Activated T-cell treated with anti-CD3 and anti-CD28 coated beads for 48 hours (primary cell): ENCODE measurements around the gene CES4A.
"Not testable (repeated sequence)": the region's sequence is repeated elsewhere in the genome, so short reads cannot be mapped to it uniquely, and the experiment has no call there.

Experiments
- DNase-seq: peaks from one replicate; pipeline ENCODE4 v3.0.0-alpha.2; 2020; ENCODE audit warnings: low read depth

The CES4A gene

GRCh38 chr16:66991545-66992077, 3.2 kb downstream of the CES4A start:
- DNase-seq = no peak

GRCh38 chr16:66993558-66993957, 5.2 kb downstream of the CES4A start:
- not testable (repeated sequence) for DNase-seq

DNA sequence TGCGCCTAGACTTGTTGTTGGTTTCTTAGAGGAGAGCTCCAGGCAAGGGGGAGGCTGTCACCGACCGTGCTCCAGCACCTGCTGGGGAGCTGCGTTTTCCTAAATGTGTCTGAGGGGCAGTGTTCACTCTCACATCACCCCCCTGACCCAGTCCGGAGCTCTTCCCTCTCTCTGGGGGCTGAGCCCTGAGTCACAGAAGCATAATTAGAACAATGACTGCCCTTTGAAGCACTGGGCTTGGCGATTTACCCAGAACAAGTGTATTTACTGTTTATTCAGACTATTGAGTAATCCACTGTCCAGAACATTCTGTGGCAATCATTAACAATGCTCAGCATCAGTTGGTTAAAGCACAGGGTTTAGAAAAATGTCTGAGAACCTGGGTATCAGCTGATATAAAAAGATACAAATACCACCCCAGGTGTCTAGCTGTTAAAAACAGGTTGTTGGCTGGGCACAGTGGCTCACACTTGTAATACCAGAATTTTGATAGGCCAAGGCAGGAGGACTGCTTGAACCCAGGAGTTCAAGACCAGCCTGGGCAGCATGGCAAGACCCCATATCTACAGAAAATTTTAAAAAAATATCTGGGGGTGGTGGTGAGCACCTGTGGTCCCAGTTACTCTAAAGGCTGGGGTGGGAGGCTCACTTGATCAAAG, 8.1 kb downstream of the CES4A start:
- DNase-seq = no peak

DNA sequence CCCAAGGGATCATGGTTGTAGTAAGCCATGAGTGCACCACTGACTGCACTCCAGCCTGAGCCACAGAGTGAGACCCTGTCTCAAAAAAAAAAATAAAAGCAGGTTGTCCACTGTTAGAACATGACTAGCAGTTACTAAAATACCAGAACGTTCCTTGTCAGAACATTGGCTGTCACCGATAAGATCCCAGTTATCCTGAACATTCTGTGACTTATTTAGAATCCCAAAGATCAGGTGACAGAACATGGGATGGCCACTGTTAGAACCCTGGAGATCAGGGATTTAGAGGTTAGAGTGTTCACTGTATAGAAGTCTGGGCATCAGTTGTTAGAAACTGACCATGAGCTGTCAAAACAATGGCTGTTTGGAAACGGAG, 8.6 kb downstream of the CES4A start:
- DNase-seq = no peak

- DNase-seq = peak; percentile 55
Observed at GRCh38 chr16:67000384-67001351, 12.3 kb downstream of the CES4A start.

GRCh38 chr16:67001726-67002125, 13.3 kb downstream of the CES4A start:
- DNase-seq = no peak

- no peak for DNase-seq
Observed at GRCh38 chr16:67006930-67007658, 18.7 kb downstream of the CES4A start.

- DNase-seq = no peak
Observed at GRCh38 chr16:67009158-67009557, 20.8 kb downstream of the CES4A start.

DNA sequence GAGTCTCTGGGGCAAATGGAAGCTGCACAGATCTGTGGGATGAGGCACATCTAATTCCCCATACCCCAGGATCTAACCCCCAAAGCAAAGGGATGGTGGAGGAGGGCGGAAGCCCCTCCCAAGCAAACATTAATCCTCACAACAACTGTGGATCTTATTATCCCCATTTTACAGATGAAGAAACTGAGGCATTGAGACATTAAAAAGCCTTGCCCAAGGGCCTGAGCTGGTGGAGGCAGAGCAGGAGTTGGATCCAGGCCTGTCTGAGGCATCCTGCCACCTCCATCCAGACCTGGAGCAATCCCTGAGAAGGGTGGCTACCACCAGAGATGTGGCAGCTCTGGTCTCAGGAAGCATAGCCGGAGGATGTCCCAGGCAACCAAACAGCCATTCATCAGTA, 22.9 kb downstream of the CES4A start:
- no peak for DNase-seq

GRCh38 chr16:67013233-67013822, 24.9 kb downstream of the CES4A start:
- no peak for DNase-seq

- DNase-seq = peak; percentile 84
Observed at GRCh38 chr16:67013823-67014633, 25.6 kb downstream of the CES4A start.

- DNase-seq = no peak
Observed at GRCh38 chr16:67014634-67015312, 26.4 kb downstream of the CES4A start.

DNA sequence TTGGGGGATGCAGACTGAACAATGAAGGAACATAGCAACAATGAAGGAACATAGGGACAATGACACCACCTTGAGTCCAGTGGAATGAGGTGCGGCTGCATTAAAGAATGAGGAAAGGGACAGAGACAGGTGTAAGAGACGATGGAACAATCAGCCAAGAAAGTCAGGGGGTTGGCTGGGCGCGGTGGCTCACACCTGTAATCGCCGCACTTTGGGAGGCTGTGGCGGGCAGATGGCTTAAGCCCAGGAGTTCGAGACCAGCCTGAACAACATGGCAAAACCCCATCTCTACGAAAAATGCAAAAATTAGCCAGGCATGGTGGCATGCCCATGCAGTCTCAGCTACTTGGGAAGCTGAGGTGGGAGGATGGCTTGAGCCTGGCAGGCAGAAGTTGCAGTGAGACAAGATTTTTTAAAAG, 26.9 kb downstream of the CES4A start:
- no peak for DNase-seq

DNA sequence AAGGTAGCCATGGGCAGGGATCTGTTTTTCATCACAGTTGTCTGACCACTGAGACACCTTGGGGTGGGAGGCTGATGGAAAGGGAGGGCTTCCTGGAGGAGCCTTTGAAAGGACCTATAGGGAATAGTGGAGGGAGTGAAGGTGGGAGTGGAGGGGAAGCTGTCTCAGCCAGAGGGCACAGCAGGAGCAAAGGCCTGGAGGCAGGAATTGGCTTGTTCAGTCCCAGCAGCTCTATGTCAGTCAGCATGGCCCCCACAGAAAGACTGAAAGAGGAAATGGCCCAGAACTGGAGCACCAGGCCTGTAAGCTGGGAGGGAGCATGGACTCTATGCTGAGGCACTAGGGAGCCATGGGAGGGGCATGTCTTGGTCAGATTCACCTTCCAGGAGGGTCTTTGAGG, 27.8 kb downstream of the CES4A start:
- DNase-seq = no peak

- no peak for DNase-seq
Observed at GRCh38 chr16:67016681-67017420, 28.5 kb downstream of the CES4A start.

DNA sequence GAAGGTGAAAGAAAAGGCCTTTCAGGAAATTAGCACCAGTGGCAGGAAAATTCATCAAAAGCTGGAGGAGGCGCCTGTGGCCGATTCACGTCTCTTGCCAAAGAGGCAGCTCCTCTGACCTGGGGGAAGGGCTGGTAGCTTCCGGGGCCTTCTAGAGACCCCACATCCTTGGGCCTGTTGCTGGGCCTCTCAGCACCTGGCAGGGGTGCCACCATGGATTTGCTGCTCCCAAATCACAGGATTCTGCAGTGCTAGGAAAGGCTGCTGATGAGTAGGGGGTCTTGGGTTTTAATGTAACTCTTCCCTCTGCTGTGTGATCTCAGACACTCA, 29.0 kb downstream of the CES4A start:
- no peak for DNase-seq

GRCh38 chr16:67017810-67018488, 29.6 kb downstream of the CES4A start:
- peak; percentile 83 for DNase-seq

GRCh38 chr16:67019171-67019570, 30.8 kb downstream of the CES4A start:
- no peak for DNase-seq

GRCh38 chr16:67021321-67021720, 32.9 kb downstream of the CES4A start:
- no peak for DNase-seq
